ENCODE measurements around the gene SLC7A6OS.

- TF ChIP-seq CTCF (IDR thresholded peaks at IDR 0.05) (no peak), POLR2AphosphoS5 (IDR thresholded peaks at IDR 0.05; ENCODE audit: low read depth, low read length) (peak; percentile 85), REST (IDR thresholded peaks at IDR 0.05; ENCODE audit: insufficient read depth in 1 of 2, low read depth in 2 of 2, low read length in 1 of 2) (0 out of 4 replicates have a peak, but pooled peaks of 1 of the 2 experiments have one; percentile 10), TCF7L2 (IDR thresholded peaks at IDR 0.05; ENCODE audit: low read depth, low read length) (no peak), SIN3A (IDR thresholded peaks at IDR 0.05; ENCODE audit: borderline replicate concordance, insufficient read depth, low read depth, low read length) (peak; percentile 90; the same call in 1 of the 2 replicates)
Measured at GRCh38 chr16:68310774-68311511, at the start of gene SLC7A6OS, which contains the start of gene PRMT7.
